ENCODE data around the gene CALHM4.
"Not testable (repeated sequence)": the region's sequence is repeated elsewhere in the genome, so short reads cannot be mapped to it uniquely, and the experiment has no call there.

- not testable (repeated sequence) for TF ChIP-seq CTCF, POLR2A (IDR thresholded peaks at IDR 0.05)
Measured at GRCh38 chr6:116603916-116604315, 50.4 kb downstream of the CALHM4 start.

Data from gastroesophageal sphincter (tissue), 3 donors.